IMR-90 (cell line): ENCODE data around the gene COL18A1. TPM values are rescaled to one million over a fixed set of nuclear protein-coding genes. Genes with fewer than 3 reads are reported as not detected.

Experiments
- ATAC-seq: fragments of 200-7000 bp; cut with Tn5 transposase; 2 replicates; pipeline ENCODE4 v1.9.1; 2020; ENCODE audit warnings: low read depth, mild to moderate bottlenecking, moderate library complexity
- BruUV-seq: library from RNA; stranded (reverse); fragments of 400-500 nt; replicated peaks from 2 replicates; lab custom pipeline; 2021; lab: Mats Ljungman, UMichigan
- CTCF ChIA-PET: fragments of 300-600 bp; formaldehyde crosslinking; extraction: SDS; loops from one replicate; lab custom pipeline; 2021; ENCODE audit warnings: antibody characterized with exemption; lab: Yijun Ruan, JAX
- POLR2A ChIA-PET: fragments of 300-600 bp; sonication (Branson Sonifier 250); formaldehyde crosslinking; loops from one replicate; lab custom pipeline; 2022; ENCODE audit warnings: antibody characterized with exemption; ENCODE audit not compliant: unreplicated experiment; lab: Charles Lee
- DNase-seq: peaks from one replicate; pipeline ENCODE4 v3.0.0; 2013
- H2AFZ ChIP-seq: replicated peaks from 2 replicates; pipeline ENCODE3; 2013; ENCODE audit warnings: low read length, mild to moderate bottlenecking; ENCODE audit not compliant: poor library complexity
- H2AK5ac ChIP-seq: 2 replicates; pipeline ENCODE4 v1.6.1; 2013; ENCODE audit warnings: low read depth, low read length, inconsistent platforms
- H2AK9ac ChIP-seq: replicated peaks from 2 replicates; pipeline ENCODE3; 2013; ENCODE audit warnings: mild to moderate bottlenecking, low read depth, low read length, moderate library complexity; ENCODE audit not compliant: poor library complexity
- H2BK120ac ChIP-seq: 2 replicates; pipeline ENCODE4 v1.6.1; 2013; ENCODE audit warnings: low read depth, low read length, inconsistent platforms
- H2BK15ac ChIP-seq: 3 replicates; pipeline ENCODE4 v1.6.1; 2013; ENCODE audit warnings: low read depth, low read length, inconsistent platforms
- H2BK20ac ChIP-seq: 2 replicates; pipeline ENCODE4 v1.6.1; 2013; ENCODE audit warnings: low read depth, mild to moderate bottlenecking, inconsistent platforms, low read length, moderate library complexity
- H2BK5ac ChIP-seq: 2 replicates; pipeline ENCODE4 v1.6.1; 2013; ENCODE audit warnings: mild to moderate bottlenecking, low read depth, low read length, inconsistent platforms; ENCODE audit not compliant: poor library complexity, severe bottlenecking
- H3K14ac ChIP-seq: replicated peaks from 2 replicates; pipeline ENCODE4 v1.6.1; 2013; ENCODE audit warnings: low read depth, low read length, inconsistent platforms
- H3K18ac ChIP-seq: 2 replicates; pipeline ENCODE4 v1.6.1; 2013; ENCODE audit warnings: low read depth, low read length, control low read depth
- H3K23ac ChIP-seq: 2 replicates; pipeline ENCODE4 v1.6.1; 2013; ENCODE audit warnings: low read depth, low read length, inconsistent platforms
- H3K27ac ChIP-seq: 2 replicates; pipeline ENCODE4 v1.5.1; 2013; ENCODE audit warnings: mild to moderate bottlenecking, control low read depth, low read length; ENCODE audit not compliant: insufficient read depth
- H3K27me3 ChIP-seq: 2 replicates; pipeline ENCODE4 v1.6.1; 2013; ENCODE audit warnings: low read length; ENCODE audit not compliant: control insufficient read depth, insufficient read depth
- H3K36me3 ChIP-seq: 2 replicates; pipeline ENCODE4 v1.6.1; 2013; ENCODE audit warnings: low read length, mixed read lengths; ENCODE audit not compliant: control insufficient read depth, insufficient read depth
- H3K4ac ChIP-seq: 2 replicates; pipeline ENCODE4 v1.6.1; 2013; ENCODE audit warnings: low read depth, low read length, inconsistent platforms
- H3K4me1 ChIP-seq: 2 replicates; pipeline ENCODE4 v1.6.1; 2013; ENCODE audit warnings: low read length, mixed read lengths; ENCODE audit not compliant: control insufficient read depth, insufficient read depth
- H3K4me2 ChIP-seq: 2 replicates; pipeline ENCODE4 v1.6.1; 2013; ENCODE audit warnings: low read depth, mild to moderate bottlenecking, control low read depth, low read length, moderate library complexity
- H3K4me3 ChIP-seq: 2 replicates; pipeline ENCODE4 v1.5.1; 2013; ENCODE audit warnings: low read depth, mild to moderate bottlenecking, control low read depth, low read length, moderate library complexity; ENCODE audit not compliant: insufficient read depth
- H3K56ac ChIP-seq: 2 replicates; pipeline ENCODE4 v1.6.1; 2013; ENCODE audit warnings: low read length, inconsistent platforms; ENCODE audit not compliant: insufficient read depth; ENCODE audit errors: extremely low read depth
- H3K79me1 ChIP-seq, 2 experiments: 2 replicates each; pipeline ENCODE4 v1.6.1; 2013; ENCODE audit warnings: low read length in 2 of 2, inconsistent platforms in 1 of 2, low read depth in 1 of 2
- H3K9ac ChIP-seq: 2 replicates; pipeline ENCODE4 v1.6.1; 2013; ENCODE audit warnings: low read depth, low read length, control low read depth
- H3K9me1 ChIP-seq: 2 replicates; pipeline ENCODE4 v1.6.1; 2013; ENCODE audit warnings: low read length, inconsistent platforms; ENCODE audit not compliant: insufficient read depth
- H3K9me3 ChIP-seq: 2 replicates; pipeline ENCODE4 v1.6.1; 2013; ENCODE audit warnings: low read length; ENCODE audit not compliant: control insufficient read depth, insufficient read depth
- H4K20me1 ChIP-seq: 2 replicates; pipeline ENCODE4 v1.6.1; 2013; ENCODE audit warnings: low read length, inconsistent platforms; ENCODE audit not compliant: insufficient read depth
- H4K5ac ChIP-seq: 2 replicates; pipeline ENCODE4 v1.6.1; 2013; ENCODE audit warnings: mild to moderate bottlenecking, low read depth, low read length, control low read depth
- H4K8ac ChIP-seq, 2 experiments: 2 replicates each; pipeline ENCODE4 v1.6.1; 2013; ENCODE audit warnings: low read depth in 2 of 2, low read length in 2 of 2, control low read depth in 1 of 2, inconsistent platforms in 1 of 2
- H4K91ac ChIP-seq: 2 replicates; pipeline ENCODE4 v1.6.1; 2013; ENCODE audit warnings: low read depth, low read length, inconsistent platforms; ENCODE audit not compliant: insufficient read depth
- BHLHE40 ChIP-seq: fragments of 150-350 bp; IDR thresholded peaks from 2 replicates; pipeline ENCODE4 v1.6.1; 2016; ENCODE audit warnings: mild to moderate bottlenecking, low read depth, low read length
- CEBPB ChIP-seq: IDR thresholded peaks from 2 replicates; pipeline ENCODE4 v1.6.1; 2012; ENCODE audit warnings: low read depth, low read length, improper control_type of control experiment
- CHD1 ChIP-seq: IDR thresholded peaks from 2 replicates; pipeline ENCODE4 v1.6.1; 2012; ENCODE audit warnings: low read depth, low read length, improper control_type of control experiment
- FOS ChIP-seq: fragments of 150-350 bp; IDR thresholded peaks from 2 replicates; pipeline ENCODE4 v1.6.1; 2016; ENCODE audit warnings: low read depth, low read length
- MAFK ChIP-seq: IDR thresholded peaks from 2 replicates; pipeline ENCODE4 v1.6.1; 2012; ENCODE audit warnings: low read depth, low read length, improper control_type of control experiment
- NFE2L2 ChIP-seq: fragments of 150-350 bp; IDR thresholded peaks from 2 replicates; pipeline ENCODE4 v1.6.1; 2016; ENCODE audit warnings: low read depth, mild to moderate bottlenecking, low read length
- POLR2A ChIP-seq: IDR thresholded peaks from 2 replicates; pipeline ENCODE4 v1.6.1; 2012; ENCODE audit warnings: mild to moderate bottlenecking, low read depth, low read length
- RCOR1 ChIP-seq: IDR thresholded peaks from 2 replicates; pipeline ENCODE4 v1.6.1; 2012; ENCODE audit warnings: mild to moderate bottlenecking, low read length, improper control_type of control experiment; ENCODE audit not compliant: insufficient replicate concordance
- SMC3 ChIP-seq: fragments of 150-350 bp; IDR thresholded peaks from 2 replicates; pipeline ENCODE4 v1.6.1; 2016; ENCODE audit warnings: low read depth, mild to moderate bottlenecking, antibody characterized with exemption, low read length, moderate library complexity
- WGBS, 2 experiments: methylation state at CpG; one replicate each; pipeline versions ENCODE4 v1.1.5 to v1.1.7; 2013; ENCODE audit warnings: missing lambda C conversion rate in 2 of 2; ENCODE audit not compliant: insufficient read length in 1 of 2; ENCODE audit errors: extremely low coverage in 2 of 2; 5-methylcytosine and 5-hydroxymethylcytosine counted together
- dilution Hi-C: fragments of 300-500 bp; cut with HindIII; formaldehyde crosslinking; loops from one replicate; pipeline ENCODE4 v1.14.3; 2018; ENCODE audit warnings: low sequenced_read_pairs; ENCODE audit not compliant: unreplicated experiment
- in situ Hi-C: fragments of 300-500 bp; cut with MboI; formaldehyde crosslinking; loops from 3 replicates; pipeline ENCODE4 v1.14.3; 2019; ENCODE audit warnings: low sequenced_read_pairs, inconsistent platforms, mixed read lengths
- intact Hi-C: fragments of 100-400 bp; cut with micrococcal nuclease; formaldehyde crosslinking; loops from 2 replicates; pipeline ENCODE4 v1.10.0; 2022
- polyA plus RNA-seq, 3 experiments: library from polyadenylated mRNA; depleted of rRNA; stranded (reverse); fragments of >200 nt; gene quantifications; 2 replicates each; pipeline ENCODE4 v1.2.3, GENCODE V29; 2012; ENCODE audit warnings: low replicate concordance in 1 of 3
- total RNA-seq: library from RNA; depleted of rRNA; stranded (reverse); fragments of >200 nt; gene quantifications from 2 replicates; pipeline ENCODE4 v1.2.3, GENCODE V29; 2012
- TF ChIP-seq, protein P1 (sequence below): conservative IDR thresholded peaks from 2 replicates; pipeline ENCODE4 v1.5.1; 2012; ENCODE audit warnings: mild to moderate bottlenecking, low read depth, low read length, improper control_type of control experiment
- TF ChIP-seq, protein P2 (sequence below): fragments of 150-350 bp; IDR thresholded peaks from 2 replicates; pipeline ENCODE4 v1.6.1; 2017; ENCODE audit warnings: mild to moderate bottlenecking, antibody characterized with exemption, low read length, low read depth
- TF ChIP-seq, protein P3 (sequence below): fragments of 150-350 bp; IDR thresholded peaks from 2 replicates; pipeline ENCODE4 v1.6.1; 2016; ENCODE audit warnings: low read depth, mild to moderate bottlenecking, low read length, moderate library complexity, borderline replicate concordance

The COL18A1 gene
- total and polyA plus RNA-seq, 2 of the 4 experiments (the other 2 are of a cell fraction): 4.3 to 46.7 TPM

DNA sequence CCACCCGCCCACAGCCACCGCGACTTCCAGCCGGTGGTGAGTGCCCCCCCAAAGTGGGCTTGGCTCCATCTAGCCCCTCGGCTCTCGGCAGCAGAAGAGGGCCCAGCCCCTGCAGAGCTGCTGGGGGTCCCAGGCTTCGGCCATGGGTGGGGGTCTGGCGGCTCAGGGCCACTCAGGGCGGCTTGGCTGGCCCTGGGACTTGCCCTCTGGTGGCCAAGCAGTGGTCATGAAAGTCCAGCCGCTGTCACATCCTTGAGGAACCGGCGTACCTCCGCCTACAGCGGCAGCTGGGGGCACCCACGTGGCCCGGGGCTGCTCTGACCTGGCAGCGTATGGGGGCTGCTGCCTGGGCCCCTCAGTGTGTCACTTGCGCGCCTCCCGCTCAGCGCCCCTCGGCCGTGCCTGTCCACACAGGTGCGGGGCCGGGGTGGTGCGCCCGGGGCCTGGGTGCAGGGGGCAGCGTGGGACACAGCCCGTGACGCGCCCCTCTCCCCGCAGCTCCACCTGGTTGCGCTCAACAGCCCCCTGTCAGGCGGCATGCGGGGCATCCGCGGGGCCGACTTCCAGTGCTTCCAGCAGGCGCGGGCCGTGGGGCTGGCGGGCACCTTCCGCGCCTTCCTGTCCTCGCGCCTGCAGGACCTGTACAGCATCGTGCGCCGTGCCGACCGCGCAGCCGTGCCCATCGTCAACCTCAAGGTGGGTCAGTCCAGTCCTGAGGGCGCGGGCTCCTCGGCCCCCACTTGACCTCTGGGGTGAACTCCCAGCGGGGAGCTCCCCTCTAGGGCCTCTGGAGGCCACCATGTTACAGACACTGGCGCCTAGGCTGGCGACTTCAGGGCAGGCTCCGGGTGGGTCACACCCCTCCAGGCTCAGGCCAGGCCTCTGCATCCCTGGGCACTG, 104.9 kb downstream of the COL18A1 start (continued):
- no peak for TF ChIP-seq POLR2A
- no peak for TF ChIP-seq MAFK

DNA sequence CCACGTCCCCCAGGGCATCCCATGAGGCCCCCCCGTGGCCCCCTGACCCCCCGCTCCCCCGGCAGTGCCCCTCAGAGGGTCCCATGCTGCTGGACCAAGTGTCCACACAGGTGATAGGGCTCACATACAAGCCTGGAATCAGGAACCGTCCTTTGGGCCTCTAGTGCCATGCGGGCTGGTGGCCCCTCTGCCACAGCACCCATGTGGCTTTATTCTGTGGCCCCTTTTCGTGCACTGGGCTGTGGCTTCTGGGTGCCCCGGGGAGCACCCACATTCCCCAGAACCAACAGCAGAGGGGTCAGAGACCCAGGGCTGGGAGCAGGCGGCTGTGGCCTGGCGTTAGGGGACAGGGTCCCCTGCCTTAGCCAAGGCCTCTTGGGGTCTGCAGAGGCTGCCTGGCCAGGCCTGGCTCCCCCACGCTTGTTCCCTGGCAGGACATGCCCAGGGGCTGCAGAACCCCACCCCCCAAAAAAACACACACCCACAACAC, 105.5 kb downstream of the COL18A1 start:
- in situ Hi-C loops: no loop called here
- Histone ChIP-seq H3K27ac (no peak overlapping the region), H2AK5ac (no peak overlapping the region), H3K18ac (no peak overlapping the region), H4K8ac (no peak overlapping the region), H4K5ac (no peak overlapping the region), H2AFZ (no peak overlapping the region), H2BK15ac (no peak overlapping the region), H3K4me1 (no peaks in the 10 kb centered on the region), H3K36me3 (peaks cover 58% of the 10 kb centered on the region), H3K4me2 (no peak overlapping the region), H4K91ac (no peak overlapping the region), H3K14ac (no peak overlapping the region), H3K27me3 (no peaks in the 10 kb centered on the region), H3K4ac (no peak overlapping the region), H3K56ac (no peak overlapping the region), H2BK120ac (no peak overlapping the region), H3K79me1 (no peaks in the 10 kb centered on the region), H2AK9ac (no peak overlapping the region), H4K20me1 (peaks cover 12% of the 10 kb centered on the region), H3K4me3 (no peak overlapping the region), H2BK5ac (no peak overlapping the region), H3K9me1 (peaks cover 7% of the 10 kb centered on the region; the same call in 1 of the 2 replicates), H3K9me3 (no peaks in the 10 kb centered on the region), H3K9ac (no peak overlapping the region), H2BK20ac (no peak overlapping the region), H3K23ac (no peak overlapping the region)
- ATAC-seq (no peak), DNase-seq (no peak)
- WGBS, 2 experiments: 81% methylated on average over 4 of the region's 11 CpGs; no CpG with 5 or more reads in 1 of the 2 experiments
- dilution Hi-C loops: no loop called here
- no TSS peak for BruUV-seq
- ChIA-PET POLR2A (no interaction called here), CTCF (interaction anchor here (0.7 kb wide), 1 partner anchor 342 kb away, joined by 3 read pairs; no protein-coding TSS in a partner anchor)
- intact Hi-C loops: no loop called here
- no peak for TF ChIP-seq BHLHE40
- TF ChIP-seq SMC3: no peak
- TF ChIP-seq MAFK: no peak
- TF ChIP-seq, protein P1, sequence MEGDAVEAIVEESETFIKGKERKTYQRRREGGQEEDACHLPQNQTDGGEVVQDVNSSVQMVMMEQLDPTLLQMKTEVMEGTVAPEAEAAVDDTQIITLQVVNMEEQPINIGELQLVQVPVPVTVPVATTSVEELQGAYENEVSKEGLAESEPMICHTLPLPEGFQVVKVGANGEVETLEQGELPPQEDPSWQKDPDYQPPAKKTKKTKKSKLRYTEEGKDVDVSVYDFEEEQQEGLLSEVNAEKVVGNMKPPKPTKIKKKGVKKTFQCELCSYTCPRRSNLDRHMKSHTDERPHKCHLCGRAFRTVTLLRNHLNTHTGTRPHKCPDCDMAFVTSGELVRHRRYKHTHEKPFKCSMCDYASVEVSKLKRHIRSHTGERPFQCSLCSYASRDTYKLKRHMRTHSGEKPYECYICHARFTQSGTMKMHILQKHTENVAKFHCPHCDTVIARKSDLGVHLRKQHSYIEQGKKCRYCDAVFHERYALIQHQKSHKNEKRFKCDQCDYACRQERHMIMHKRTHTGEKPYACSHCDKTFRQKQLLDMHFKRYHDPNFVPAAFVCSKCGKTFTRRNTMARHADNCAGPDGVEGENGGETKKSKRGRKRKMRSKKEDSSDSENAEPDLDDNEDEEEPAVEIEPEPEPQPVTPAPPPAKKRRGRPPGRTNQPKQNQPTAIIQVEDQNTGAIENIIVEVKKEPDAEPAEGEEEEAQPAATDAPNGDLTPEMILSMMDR: no peak
- no peak for TF ChIP-seq RCOR1
- no peak for TF ChIP-seq CHD1
- no peak for TF ChIP-seq CEBPB
- TF ChIP-seq NFE2L2: no peak
- TF ChIP-seq, protein P2, sequence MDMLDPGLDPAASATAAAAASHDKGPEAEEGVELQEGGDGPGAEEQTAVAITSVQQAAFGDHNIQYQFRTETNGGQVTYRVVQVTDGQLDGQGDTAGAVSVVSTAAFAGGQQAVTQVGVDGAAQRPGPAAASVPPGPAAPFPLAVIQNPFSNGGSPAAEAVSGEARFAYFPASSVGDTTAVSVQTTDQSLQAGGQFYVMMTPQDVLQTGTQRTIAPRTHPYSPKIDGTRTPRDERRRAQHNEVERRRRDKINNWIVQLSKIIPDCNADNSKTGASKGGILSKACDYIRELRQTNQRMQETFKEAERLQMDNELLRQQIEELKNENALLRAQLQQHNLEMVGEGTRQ: no peak
- TF ChIP-seq, protein P3, sequence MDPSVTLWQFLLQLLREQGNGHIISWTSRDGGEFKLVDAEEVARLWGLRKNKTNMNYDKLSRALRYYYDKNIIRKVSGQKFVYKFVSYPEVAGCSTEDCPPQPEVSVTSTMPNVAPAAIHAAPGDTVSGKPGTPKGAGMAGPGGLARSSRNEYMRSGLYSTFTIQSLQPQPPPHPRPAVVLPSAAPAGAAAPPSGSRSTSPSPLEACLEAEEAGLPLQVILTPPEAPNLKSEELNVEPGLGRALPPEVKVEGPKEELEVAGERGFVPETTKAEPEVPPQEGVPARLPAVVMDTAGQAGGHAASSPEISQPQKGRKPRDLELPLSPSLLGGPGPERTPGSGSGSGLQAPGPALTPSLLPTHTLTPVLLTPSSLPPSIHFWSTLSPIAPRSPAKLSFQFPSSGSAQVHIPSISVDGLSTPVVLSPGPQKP: no peak
- TF ChIP-seq FOS: no peak
